IMR-90 (cell line): ENCODE data around the gene RND1. TPM values are rescaled to one million over a fixed set of nuclear protein-coding genes. Genes with fewer than 3 reads are reported as not detected.

Experiments used
- ATAC-seq: fragments of 200-7000 bp; cut with Tn5 transposase; 2 replicates; pipeline ENCODE4 v1.9.1; 2020; ENCODE audit warnings: low read depth, mild to moderate bottlenecking, moderate library complexity
- BruUV-seq: library from RNA; stranded (reverse); fragments of 400-500 nt; replicated peaks from 2 replicates; lab custom pipeline; 2021; lab: Mats Ljungman, UMichigan
- CTCF ChIA-PET: fragments of 300-600 bp; formaldehyde crosslinking; extraction: SDS; loops from one replicate; lab custom pipeline; 2021; ENCODE audit warnings: antibody characterized with exemption; lab: Yijun Ruan, JAX
- POLR2A ChIA-PET: fragments of 300-600 bp; sonication (Branson Sonifier 250); formaldehyde crosslinking; loops from one replicate; lab custom pipeline; 2022; ENCODE audit warnings: antibody characterized with exemption; ENCODE audit not compliant: unreplicated experiment; lab: Charles Lee
- DNase-seq: peaks from one replicate; pipeline ENCODE4 v3.0.0; 2013
- H2AFZ ChIP-seq: replicated peaks from 2 replicates; pipeline ENCODE3; 2013; ENCODE audit warnings: low read length, mild to moderate bottlenecking; ENCODE audit not compliant: poor library complexity
- H2AK5ac ChIP-seq: 2 replicates; pipeline ENCODE4 v1.6.1; 2013; ENCODE audit warnings: low read depth, low read length, inconsistent platforms
- H2AK9ac ChIP-seq: replicated peaks from 2 replicates; pipeline ENCODE3; 2013; ENCODE audit warnings: mild to moderate bottlenecking, low read depth, low read length, moderate library complexity; ENCODE audit not compliant: poor library complexity
- H2BK120ac ChIP-seq: 2 replicates; pipeline ENCODE4 v1.6.1; 2013; ENCODE audit warnings: low read depth, low read length, inconsistent platforms
- H2BK15ac ChIP-seq: 3 replicates; pipeline ENCODE4 v1.6.1; 2013; ENCODE audit warnings: low read depth, low read length, inconsistent platforms
- H2BK20ac ChIP-seq: 2 replicates; pipeline ENCODE4 v1.6.1; 2013; ENCODE audit warnings: low read depth, mild to moderate bottlenecking, inconsistent platforms, low read length, moderate library complexity
- H2BK5ac ChIP-seq: 2 replicates; pipeline ENCODE4 v1.6.1; 2013; ENCODE audit warnings: mild to moderate bottlenecking, low read depth, low read length, inconsistent platforms; ENCODE audit not compliant: poor library complexity, severe bottlenecking
- H3K14ac ChIP-seq: replicated peaks from 2 replicates; pipeline ENCODE4 v1.6.1; 2013; ENCODE audit warnings: low read depth, low read length, inconsistent platforms
- H3K18ac ChIP-seq: 2 replicates; pipeline ENCODE4 v1.6.1; 2013; ENCODE audit warnings: low read depth, low read length, control low read depth
- H3K23ac ChIP-seq: 2 replicates; pipeline ENCODE4 v1.6.1; 2013; ENCODE audit warnings: low read depth, low read length, inconsistent platforms
- H3K27ac ChIP-seq: 2 replicates; pipeline ENCODE4 v1.5.1; 2013; ENCODE audit warnings: mild to moderate bottlenecking, control low read depth, low read length; ENCODE audit not compliant: insufficient read depth
- H3K27me3 ChIP-seq: 2 replicates; pipeline ENCODE4 v1.6.1; 2013; ENCODE audit warnings: low read length; ENCODE audit not compliant: control insufficient read depth, insufficient read depth
- H3K36me3 ChIP-seq: 2 replicates; pipeline ENCODE4 v1.6.1; 2013; ENCODE audit warnings: low read length, mixed read lengths; ENCODE audit not compliant: control insufficient read depth, insufficient read depth
- H3K4ac ChIP-seq: 2 replicates; pipeline ENCODE4 v1.6.1; 2013; ENCODE audit warnings: low read depth, low read length, inconsistent platforms
- H3K4me1 ChIP-seq: 2 replicates; pipeline ENCODE4 v1.6.1; 2013; ENCODE audit warnings: low read length, mixed read lengths; ENCODE audit not compliant: control insufficient read depth, insufficient read depth
- H3K4me2 ChIP-seq: 2 replicates; pipeline ENCODE4 v1.6.1; 2013; ENCODE audit warnings: low read depth, mild to moderate bottlenecking, control low read depth, low read length, moderate library complexity
- H3K4me3 ChIP-seq: 2 replicates; pipeline ENCODE4 v1.5.1; 2013; ENCODE audit warnings: low read depth, mild to moderate bottlenecking, control low read depth, low read length, moderate library complexity; ENCODE audit not compliant: insufficient read depth
- H3K56ac ChIP-seq: 2 replicates; pipeline ENCODE4 v1.6.1; 2013; ENCODE audit warnings: low read length, inconsistent platforms; ENCODE audit not compliant: insufficient read depth; ENCODE audit errors: extremely low read depth
- H3K79me1 ChIP-seq, 2 experiments: 2 replicates each; pipeline ENCODE4 v1.6.1; 2013; ENCODE audit warnings: low read length in 2 of 2, inconsistent platforms in 1 of 2, low read depth in 1 of 2
- H3K9ac ChIP-seq: 2 replicates; pipeline ENCODE4 v1.6.1; 2013; ENCODE audit warnings: low read depth, low read length, control low read depth
- H3K9me1 ChIP-seq: 2 replicates; pipeline ENCODE4 v1.6.1; 2013; ENCODE audit warnings: low read length, inconsistent platforms; ENCODE audit not compliant: insufficient read depth
- H3K9me3 ChIP-seq: 2 replicates; pipeline ENCODE4 v1.6.1; 2013; ENCODE audit warnings: low read length; ENCODE audit not compliant: control insufficient read depth, insufficient read depth
- H4K20me1 ChIP-seq: 2 replicates; pipeline ENCODE4 v1.6.1; 2013; ENCODE audit warnings: low read length, inconsistent platforms; ENCODE audit not compliant: insufficient read depth
- H4K5ac ChIP-seq: 2 replicates; pipeline ENCODE4 v1.6.1; 2013; ENCODE audit warnings: mild to moderate bottlenecking, low read depth, low read length, control low read depth
- H4K8ac ChIP-seq, 2 experiments: 2 replicates each; pipeline ENCODE4 v1.6.1; 2013; ENCODE audit warnings: low read depth in 2 of 2, low read length in 2 of 2, control low read depth in 1 of 2, inconsistent platforms in 1 of 2
- H4K91ac ChIP-seq: 2 replicates; pipeline ENCODE4 v1.6.1; 2013; ENCODE audit warnings: low read depth, low read length, inconsistent platforms; ENCODE audit not compliant: insufficient read depth
- FOS ChIP-seq: fragments of 150-350 bp; IDR thresholded peaks from 2 replicates; pipeline ENCODE4 v1.6.1; 2016; ENCODE audit warnings: low read depth, low read length
- WGBS, 2 experiments: methylation state at CpG; one replicate each; pipeline versions ENCODE4 v1.1.5 to v1.1.7; 2013; ENCODE audit warnings: missing lambda C conversion rate in 2 of 2; ENCODE audit not compliant: insufficient read length in 1 of 2; ENCODE audit errors: extremely low coverage in 2 of 2; 5-methylcytosine and 5-hydroxymethylcytosine counted together
- dilution Hi-C: fragments of 300-500 bp; cut with HindIII; formaldehyde crosslinking; loops from one replicate; pipeline ENCODE4 v1.14.3; 2018; ENCODE audit warnings: low sequenced_read_pairs; ENCODE audit not compliant: unreplicated experiment
- in situ Hi-C: fragments of 300-500 bp; cut with MboI; formaldehyde crosslinking; loops from 3 replicates; pipeline ENCODE4 v1.14.3; 2019; ENCODE audit warnings: low sequenced_read_pairs, inconsistent platforms, mixed read lengths
- intact Hi-C: fragments of 100-400 bp; cut with micrococcal nuclease; formaldehyde crosslinking; loops from 2 replicates; pipeline ENCODE4 v1.10.0; 2022
- polyA plus RNA-seq, 3 experiments: library from polyadenylated mRNA; depleted of rRNA; stranded (reverse); fragments of >200 nt; gene quantifications; 2 replicates each; pipeline ENCODE4 v1.2.3, GENCODE V29; 2012; ENCODE audit warnings: low replicate concordance in 1 of 3
- total RNA-seq: library from RNA; depleted of rRNA; stranded (reverse); fragments of >200 nt; gene quantifications from 2 replicates; pipeline ENCODE4 v1.2.3, GENCODE V29; 2012
- TF ChIP-seq, protein P1 (sequence below): fragments of 150-350 bp; IDR thresholded peaks from 2 replicates; pipeline ENCODE4 v1.6.1; 2016; ENCODE audit warnings: low read depth, mild to moderate bottlenecking, low read length, moderate library complexity, borderline replicate concordance

The RND1 gene
- total and polyA plus RNA-seq, 2 of the 4 experiments (the other 2 are of a cell fraction), result under 0.01 to 0.21 TPM

DNA sequence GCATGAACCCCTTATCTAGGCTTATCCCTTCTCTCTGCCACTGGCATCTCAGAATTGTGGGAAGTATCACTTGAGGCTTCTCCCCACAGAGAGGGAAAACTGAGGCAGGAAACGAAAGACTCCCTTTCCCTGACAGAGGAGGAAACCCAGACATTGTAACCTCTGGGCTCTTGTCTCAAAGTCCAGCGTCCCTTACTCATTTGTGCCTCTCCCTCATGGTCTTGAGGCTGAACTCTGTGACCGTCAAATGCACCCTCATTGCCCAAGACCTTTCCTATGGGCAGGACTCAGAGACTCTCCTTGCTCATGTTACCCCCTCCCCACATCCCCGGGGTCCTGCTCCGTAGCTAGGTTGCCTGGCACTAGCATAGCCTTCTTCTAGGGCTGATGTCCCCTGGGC, 43.5 kb downstream of the RND1 start:
- Histone ChIP-seq H3K9me3 (no peaks in the 10 kb centered on the region), H4K20me1 (peaks cover 19% of the 10 kb centered on the region), H3K4me1 (peaks cover 12% of the 10 kb centered on the region), H4K91ac (no peak overlapping the region), H3K9ac (no peak overlapping the region), H2BK15ac (no peak overlapping the region), H3K9me1 (peaks cover 12% of the 10 kb centered on the region), H2AK5ac (no peak overlapping the region), H3K4ac (no peak overlapping the region), H3K14ac (no peak overlapping the region), H2AK9ac (no peak overlapping the region), H3K27me3 (no peaks in the 10 kb centered on the region), H3K79me1 (peaks cover 37 to 59% of the 10 kb centered on the region in 2 experiments), H3K4me2 (no peak overlapping the region), H2AFZ (no peak overlapping the region), H3K18ac (no peak overlapping the region), H2BK120ac (no peak overlapping the region), H3K23ac (no peak overlapping the region), H3K56ac (no peak overlapping the region), H3K4me3 (no peak overlapping the region), H3K27ac (no peak overlapping the region), H2BK5ac (no peak overlapping the region), H4K8ac (no peak overlapping the region), H4K5ac (no peak overlapping the region), H2BK20ac (no peak overlapping the region), H3K36me3 (peaks cover 39% of the 10 kb centered on the region)
- ChIA-PET POLR2A (no interaction called here), CTCF (no interaction called here)
- intact Hi-C loops, result no loop called here
- no TSS peak for BruUV-seq
- DNase-seq, result no peak
- WGBS, 2 experiments, result no CpG with 5 or more reads among the region's 5 CpGs
- in situ Hi-C loops, result no loop called here
- no peak for ATAC-seq
- dilution Hi-C loops, result no loop called here
- no peak for TF ChIP-seq FOS
- TF ChIP-seq, protein P1, sequence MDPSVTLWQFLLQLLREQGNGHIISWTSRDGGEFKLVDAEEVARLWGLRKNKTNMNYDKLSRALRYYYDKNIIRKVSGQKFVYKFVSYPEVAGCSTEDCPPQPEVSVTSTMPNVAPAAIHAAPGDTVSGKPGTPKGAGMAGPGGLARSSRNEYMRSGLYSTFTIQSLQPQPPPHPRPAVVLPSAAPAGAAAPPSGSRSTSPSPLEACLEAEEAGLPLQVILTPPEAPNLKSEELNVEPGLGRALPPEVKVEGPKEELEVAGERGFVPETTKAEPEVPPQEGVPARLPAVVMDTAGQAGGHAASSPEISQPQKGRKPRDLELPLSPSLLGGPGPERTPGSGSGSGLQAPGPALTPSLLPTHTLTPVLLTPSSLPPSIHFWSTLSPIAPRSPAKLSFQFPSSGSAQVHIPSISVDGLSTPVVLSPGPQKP, result no peak
